ENCODE measurements around the gene CYP17A1. TPM values are rescaled to one million over a fixed set of nuclear protein-coding genes. Genes with fewer than 3 reads are reported as not detected.

The CYP17A1 gene
- total RNA-seq, 1 donor from 2014 or later, result 0.54 TPM

DNA sequence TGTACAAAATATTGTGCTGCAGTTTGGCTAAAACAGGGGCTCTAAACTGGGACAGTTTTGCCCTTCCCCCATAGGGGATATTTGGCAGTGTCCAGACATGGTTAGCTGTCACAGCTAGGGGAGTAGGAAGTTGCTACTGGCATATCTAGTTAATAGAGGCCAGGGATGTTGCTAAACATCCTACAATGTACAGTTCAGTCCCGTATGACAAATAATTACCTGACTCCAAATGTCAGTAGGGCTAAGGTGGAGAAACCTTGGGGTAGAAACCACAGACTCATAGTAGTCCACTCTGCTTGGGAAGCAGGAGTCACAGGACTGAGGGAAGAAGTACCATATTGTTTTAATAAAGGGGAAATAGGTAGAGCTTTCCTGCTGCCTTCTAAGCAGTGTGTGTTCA is 53.6 kb downstream of the CYP17A1 start:
- H3K4me1 Mint-ChIP-seq, result peaks cover 63% of the 10 kb centered on the region
- H3K36me3 Mint-ChIP-seq, result peaks cover 5% of the 10 kb centered on the region
- H3K27me3 Mint-ChIP-seq (ENCODE audit: low read depth), result no peaks in the 10 kb centered on the region
- H3K9me3 Mint-ChIP-seq, result no peaks in the 10 kb centered on the region
- TF ChIP-seq CTCF (IDR thresholded peaks at IDR 0.05; ENCODE audit: unreplicated experiment), result no peak
- peak overlapping the region; percentile 94 for H3K27ac Mint-ChIP-seq
- no peak overlapping the region for H3K4me3 Mint-ChIP-seq
- no peak for DNase-seq (ENCODE audit: low spot score in 2 of 2, unreplicated experiment in 2 of 2)

GRCh38 chr10:102782673-102783551 is 54.3 kb downstream of the CYP17A1 start:
- DNase-seq (ENCODE audit: low spot score in 2 of 2, unreplicated experiment in 2 of 2), result no peak
- H3K4me1 Mint-ChIP-seq, result peaks cover 69% of the 10 kb centered on the region
- H3K27ac Mint-ChIP-seq, result peak overlapping the region; percentile 94
- no peaks in the 10 kb centered on the region for H3K27me3 Mint-ChIP-seq (ENCODE audit: low read depth)
- peak overlapping the region; percentile 18 for H3K4me3 Mint-ChIP-seq
- TF ChIP-seq CTCF (IDR thresholded peaks at IDR 0.05; ENCODE audit: unreplicated experiment), result no peak
- H3K36me3 Mint-ChIP-seq, result peaks cover 2% of the 10 kb centered on the region
- H3K9me3 Mint-ChIP-seq, result no peaks in the 10 kb centered on the region

DNA sequence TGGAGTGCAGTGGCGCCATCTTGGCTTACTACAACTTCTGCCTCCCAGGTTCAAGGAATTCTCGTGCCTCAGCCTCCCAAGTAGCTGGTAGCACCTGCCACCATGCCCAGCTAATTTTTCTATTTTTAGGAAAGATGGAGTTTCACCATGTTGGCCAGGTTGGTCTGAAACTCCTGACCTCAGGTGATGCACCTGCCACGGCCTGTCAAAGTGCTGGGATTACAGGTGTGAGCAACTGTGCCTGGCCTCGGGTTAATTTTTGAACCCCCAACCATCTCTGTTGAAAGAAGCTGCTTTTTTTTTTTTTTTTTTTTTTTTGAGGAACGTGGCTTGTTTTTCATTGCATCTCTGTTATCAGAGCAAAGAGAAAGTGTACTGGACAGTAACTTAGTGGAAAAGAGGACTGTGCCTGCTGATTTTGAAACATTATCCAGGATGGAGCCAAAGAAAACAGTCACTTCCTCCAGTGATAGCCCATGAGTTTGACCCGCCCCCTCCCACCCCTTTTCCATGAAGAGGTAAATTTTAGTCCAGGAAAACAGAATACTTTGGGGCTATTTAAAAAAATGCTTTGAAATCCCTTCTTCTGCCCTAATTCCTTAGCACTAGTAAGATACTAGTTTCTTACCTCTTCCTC is 55.2 kb downstream of the CYP17A1 start:
- Mint-ChIP-seq H3K9me3 (no peaks in the 10 kb centered on the region), H3K4me1 (peaks cover 75% of the 10 kb centered on the region), H3K27me3 (ENCODE audit: low read depth) (no peaks in the 10 kb centered on the region), H3K36me3 (peaks cover 2% of the 10 kb centered on the region), H3K27ac (peak overlapping the region; percentile 94), H3K4me3 (no peak overlapping the region)
- no peak for TF ChIP-seq CTCF (IDR thresholded peaks at IDR 0.05; ENCODE audit: unreplicated experiment)
- no peak for DNase-seq (ENCODE audit: low spot score in 2 of 2, unreplicated experiment in 2 of 2)

DNA sequence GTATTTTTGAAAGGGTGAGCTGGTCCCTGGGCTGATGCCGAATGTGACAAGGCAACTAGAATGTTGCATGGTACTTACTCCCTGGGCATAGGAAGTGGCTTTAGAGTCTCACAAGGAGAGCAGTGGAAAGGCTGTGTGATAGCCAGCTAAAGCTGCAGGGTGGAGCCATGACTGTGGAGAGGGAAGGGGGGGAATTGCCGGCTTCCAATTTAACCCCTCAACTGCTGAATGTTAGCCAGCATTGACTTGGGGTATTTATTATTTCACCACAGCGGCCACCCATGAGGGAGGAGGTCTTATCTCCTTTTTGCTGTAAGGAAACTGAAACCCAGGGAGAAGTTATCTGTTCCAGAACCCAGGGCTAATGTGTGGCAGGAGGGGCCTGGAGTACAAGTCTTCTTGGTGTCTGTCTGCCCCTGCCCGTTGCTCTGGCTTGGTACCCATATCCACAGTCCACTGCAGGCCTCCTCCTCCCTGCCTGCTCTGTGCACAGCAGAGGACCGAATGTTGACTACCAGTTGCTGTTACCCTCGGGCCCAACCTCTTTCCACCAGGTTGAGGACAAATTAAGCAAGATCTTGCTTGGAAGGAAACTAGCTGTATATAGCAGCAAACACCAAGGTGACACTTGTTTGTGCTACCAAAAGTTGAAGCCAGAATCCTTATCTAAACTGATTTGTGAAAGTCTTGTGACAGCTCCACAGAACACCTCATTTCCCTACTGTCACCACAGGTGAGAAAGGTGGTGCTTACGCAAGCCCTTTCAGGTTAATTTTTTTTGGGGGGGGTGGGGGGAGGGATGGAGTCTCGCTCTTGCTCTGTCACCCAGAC is 55.9 kb downstream of the CYP17A1 start:
- H3K4me1 Mint-ChIP-seq, result peaks cover 78% of the 10 kb centered on the region
- H3K27ac Mint-ChIP-seq, result peak overlapping the region; percentile 94
- peak overlapping the region; percentile 18 for H3K4me3 Mint-ChIP-seq
- no peaks in the 10 kb centered on the region for H3K9me3 Mint-ChIP-seq
- no peaks in the 10 kb centered on the region for H3K27me3 Mint-ChIP-seq (ENCODE audit: low read depth)
- DNase-seq (ENCODE audit: low spot score in 2 of 2, unreplicated experiment in 2 of 2), result no peak
- peaks cover 2% of the 10 kb centered on the region for H3K36me3 Mint-ChIP-seq
- TF ChIP-seq CTCF (IDR thresholded peaks at IDR 0.05; ENCODE audit: unreplicated experiment), result no peak

Other genes with a start within 250 kb of the CYP17A1 start
- 74.3 to 85.3 TPM (median 79.2 TPM) in 3 replicates for gene TRIM8, start 192.9 kb downstream of the CYP17A1 start, total RNA-seq
- gene ARL3, start 123.0 kb downstream of the CYP17A1 start, total RNA-seq, result 13.0 to 13.9 TPM (median 13.7 TPM) in 3 replicates
- gene SFXN2, start 122.8 kb downstream of the CYP17A1 start, total RNA-seq, result 33.3 to 36.8 TPM (median 34.9 TPM) in 3 replicates
- gene WBP1L, start 93.5 kb downstream of the CYP17A1 start, total RNA-seq, result 56.3 to 56.7 TPM (median 56.3 TPM) in 3 replicates
- 17.3 to 19.9 TPM (median 19.0 TPM) in 3 replicates for gene BORCS7, start 16.8 kb upstream of the CYP17A1 start, total RNA-seq
- gene AS3MT, start 32.1 kb upstream of the CYP17A1 start, total RNA-seq, result 8.7 to 12.8 TPM (median 8.7 TPM) in 3 replicates
- gene CNNM2, start 80.9 kb upstream of the CYP17A1 start, total RNA-seq, result 10.9 to 12.5 TPM (median 11.4 TPM) in 3 replicates

All from mesothelial cell of epicardium (in vitro differentiated cells).